GM21717 (cell line): ENCODE data around the gene MYH15.
A peak's percentile ranks its signal among the peaks of the same experiment; 100 is the strongest.
"Not testable (repeated sequence)": the region's sequence is repeated elsewhere in the genome, so short reads cannot be mapped to it uniquely, and the experiment has no call there.

Experiments
- ATAC-seq: cut with Tn5 transposase; IDR thresholded peaks from one replicate; pipeline ENCODE4 v1.9.1; 2021; ENCODE audit warnings: mild to moderate bottlenecking, moderate library complexity; ENCODE audit not compliant: unreplicated experiment

MYH15 gene

DNA sequence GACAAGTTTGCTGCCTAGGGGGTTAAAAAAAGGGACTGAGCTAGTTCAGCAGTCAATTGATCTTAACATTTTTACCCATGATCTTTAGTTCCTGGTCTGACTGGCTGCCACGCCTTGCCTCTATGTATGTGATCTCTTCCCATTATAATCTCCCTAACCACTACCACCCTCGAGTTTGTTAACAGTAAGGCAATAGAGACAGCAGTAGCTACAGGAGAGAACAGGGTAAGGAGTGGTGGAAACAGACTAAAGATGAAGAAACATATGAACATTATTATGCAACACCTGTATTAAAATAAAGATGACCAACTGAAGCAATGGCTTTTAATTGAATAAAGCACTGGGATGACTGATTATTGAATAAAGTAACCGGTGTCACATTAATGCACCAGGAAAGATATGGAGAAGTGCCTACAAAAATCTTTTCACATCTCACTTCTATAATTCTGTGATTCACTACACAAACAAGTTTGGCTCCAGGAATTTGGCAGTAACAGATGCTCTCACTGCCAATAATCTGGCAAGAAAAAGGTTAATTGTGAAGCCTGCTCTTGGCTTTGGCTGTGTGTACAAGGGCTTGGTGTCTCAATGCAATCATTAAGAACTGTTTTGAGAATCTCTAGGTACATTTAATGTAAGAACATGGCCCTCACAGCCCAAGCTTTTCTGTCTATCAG, 118.3 kb downstream of the MYH15 start:
- no peak for ATAC-seq

DNA sequence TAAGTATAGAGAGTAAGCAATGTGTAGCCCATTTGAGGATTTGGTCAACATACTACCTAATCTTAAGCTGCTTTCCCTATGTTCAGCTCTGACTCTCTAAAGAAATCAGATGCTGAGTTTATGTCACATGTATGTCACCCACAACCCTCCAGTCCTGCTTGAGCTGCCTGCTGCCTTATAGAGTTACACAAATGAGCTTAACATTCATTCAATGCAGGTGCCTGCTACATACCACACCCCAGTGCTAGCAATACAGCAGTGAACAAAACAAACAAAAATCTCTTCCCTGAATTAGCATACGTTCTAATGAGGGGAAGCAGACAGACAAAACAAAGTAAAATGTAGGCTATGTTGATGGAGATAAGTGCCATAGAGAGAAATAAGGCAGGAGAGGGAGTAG, 121.0 kb downstream of the MYH15 start:
- no peak for ATAC-seq

DNA sequence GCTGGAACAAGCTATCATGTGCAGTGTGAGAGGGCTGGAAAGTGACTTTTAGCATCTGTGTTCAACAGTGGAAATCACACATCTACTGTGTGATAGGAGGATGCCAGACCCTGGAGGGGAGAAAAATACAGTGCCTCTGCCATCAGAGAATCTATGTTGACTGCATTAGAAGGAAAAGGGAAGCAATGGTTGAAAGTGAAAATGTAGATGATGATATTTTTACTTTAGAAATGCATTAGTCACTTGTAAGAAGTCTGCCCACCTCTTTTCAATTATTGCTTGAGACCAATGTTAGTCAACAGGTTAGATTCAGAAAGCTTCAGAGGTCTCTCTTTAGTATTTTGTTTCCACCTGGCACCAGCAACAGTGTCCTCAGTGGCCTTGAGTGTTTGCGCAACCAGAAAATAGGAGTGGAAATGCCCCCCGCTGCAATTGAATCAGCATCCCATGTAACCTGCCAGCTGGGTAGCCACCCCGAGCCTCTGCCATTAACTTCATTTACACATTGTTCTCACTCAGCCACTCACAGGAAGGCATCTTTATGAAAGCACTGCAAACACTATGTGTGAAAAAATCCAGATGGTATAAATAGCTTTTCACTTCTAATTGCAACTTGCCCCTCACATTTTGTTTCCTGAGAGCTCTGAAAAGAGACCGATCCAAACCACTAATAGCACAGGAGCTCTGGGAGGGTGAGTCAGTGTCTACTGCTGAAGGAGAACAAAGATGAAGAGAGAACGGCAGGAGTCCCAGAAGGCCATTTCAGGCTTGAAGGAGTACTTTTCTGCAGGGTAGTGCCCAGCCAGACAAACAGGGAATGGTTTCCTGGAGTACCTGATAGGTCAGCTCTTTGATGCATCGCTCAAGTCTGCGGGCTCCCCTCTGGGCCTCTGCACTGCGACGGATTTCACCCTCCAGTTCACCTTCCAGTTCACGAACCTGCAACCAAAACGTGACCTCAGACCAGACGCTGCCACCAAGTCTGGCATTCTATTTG, 122.0 kb downstream of the MYH15 start:
- ATAC-seq, result peak; percentile 78

DNA sequence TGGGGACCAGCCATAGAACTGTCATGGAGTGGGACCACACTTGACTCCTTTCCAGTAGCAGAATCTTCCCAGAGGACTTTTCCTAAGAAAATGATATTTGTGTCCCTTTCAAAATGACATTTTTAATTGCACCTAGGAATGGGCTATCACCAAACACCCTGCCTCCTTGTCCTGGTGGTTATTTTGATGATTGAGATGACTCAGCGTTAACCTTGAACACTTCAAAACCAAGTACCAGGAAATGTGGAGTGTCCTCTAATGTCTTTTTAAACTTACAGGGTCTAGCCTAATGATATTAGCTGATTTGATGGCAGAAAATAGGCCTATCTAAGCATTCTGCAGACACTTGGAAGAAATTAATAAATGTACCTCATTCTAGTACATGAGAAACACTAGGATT, 123.3 kb downstream of the MYH15 start:
- ATAC-seq, result no peak

DNA sequence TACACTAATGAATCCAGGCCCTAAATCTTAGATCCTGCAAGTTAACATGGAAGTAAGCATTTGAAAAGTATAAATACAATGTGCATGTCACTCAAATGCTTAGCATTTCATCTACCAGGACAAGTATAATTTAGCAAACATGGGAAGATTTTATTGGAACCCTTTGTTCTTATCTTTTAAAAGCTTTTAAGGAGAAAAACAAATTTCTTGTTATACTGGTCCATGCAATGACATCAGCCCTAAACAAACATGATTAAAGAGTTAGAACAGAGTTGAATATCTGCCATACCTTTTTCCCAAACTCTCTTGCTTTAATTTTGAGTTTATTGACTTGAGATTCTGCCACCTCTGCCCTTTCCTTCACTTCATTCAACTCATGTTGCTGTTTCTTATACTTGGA, 127.1 kb downstream of the MYH15 start:
- no peak for ATAC-seq

DNA sequence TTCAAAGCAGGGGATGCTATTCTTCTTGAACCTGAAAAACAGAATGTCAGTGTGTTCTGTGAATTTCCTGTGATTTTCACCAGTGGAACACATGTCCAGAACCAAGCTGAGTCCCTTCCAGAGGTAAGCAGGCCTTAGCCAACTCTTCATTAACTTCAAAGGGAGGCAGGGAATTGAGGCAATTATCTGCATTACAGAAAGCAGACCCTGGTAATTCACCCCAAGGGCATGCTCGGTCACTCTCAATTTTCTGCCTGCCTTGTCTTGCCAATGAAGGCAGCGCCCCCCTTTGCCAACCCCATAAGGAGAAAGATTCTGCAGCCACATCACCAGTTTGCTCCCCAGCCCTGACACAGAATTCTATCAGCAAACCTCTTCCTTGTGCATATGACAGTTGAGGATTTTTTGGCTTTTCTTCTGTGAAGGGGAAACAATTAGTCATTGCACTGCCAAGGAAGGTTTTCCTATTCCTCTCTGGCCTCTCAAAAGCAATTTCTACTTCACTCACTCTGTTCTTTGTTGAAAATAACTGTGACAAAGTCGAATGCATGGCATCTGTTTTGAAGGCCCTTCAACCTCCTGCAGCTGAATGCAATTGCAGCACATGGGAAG, 128.8 kb downstream of the MYH15 start:
- ATAC-seq, result no peak

DNA sequence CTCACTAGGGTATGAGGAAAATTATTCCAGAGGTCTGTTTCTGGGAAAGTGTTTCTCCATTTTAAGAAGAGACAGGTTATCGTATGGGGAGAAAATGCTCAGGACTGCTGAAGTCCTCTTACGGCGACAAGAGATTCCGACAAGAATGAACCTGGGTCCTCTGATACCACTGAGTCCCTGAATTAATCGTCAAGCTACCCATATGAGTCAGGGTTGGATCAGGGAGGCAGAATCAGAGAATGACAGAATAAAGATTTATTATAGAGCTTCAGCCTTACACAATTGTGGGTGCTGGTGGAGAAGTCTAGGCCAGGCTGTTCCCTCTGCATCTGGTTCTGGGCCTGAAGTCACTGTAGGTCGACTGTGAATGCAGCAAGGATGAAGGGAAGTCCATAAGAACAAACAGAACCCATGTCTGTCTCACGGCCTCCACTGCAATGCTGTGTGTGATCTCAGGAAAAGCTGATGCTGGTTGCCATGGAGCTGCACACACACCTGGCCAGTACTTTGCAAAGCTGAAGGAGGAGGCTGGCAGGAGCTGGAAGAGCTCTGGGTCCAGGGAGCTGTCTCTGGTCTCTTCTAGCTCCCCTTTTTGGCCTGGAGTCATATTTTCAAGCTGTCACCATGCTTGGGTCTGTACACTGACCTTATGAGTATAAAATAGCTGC, 130.1 kb downstream of the MYH15 start:
- ATAC-seq, result no peak

DNA sequence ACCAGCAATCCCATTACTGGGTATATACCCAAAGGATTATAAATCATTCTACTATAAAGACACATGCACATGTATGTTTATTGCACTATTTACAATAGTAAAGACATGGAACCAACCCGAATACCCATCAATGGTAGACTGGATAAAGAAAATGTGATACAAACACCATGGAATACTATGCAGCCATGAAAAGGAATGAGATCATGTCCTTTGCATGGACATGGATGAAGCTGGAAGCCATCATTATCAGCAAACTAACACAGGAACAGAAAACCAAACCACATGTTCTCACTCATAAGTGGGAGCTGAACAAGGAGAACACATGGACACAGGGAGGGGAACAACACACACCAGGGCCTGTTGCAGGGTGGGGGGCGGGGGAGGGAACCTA, 131.4 kb downstream of the MYH15 start:
- not testable (repeated sequence) for ATAC-seq

DNA sequence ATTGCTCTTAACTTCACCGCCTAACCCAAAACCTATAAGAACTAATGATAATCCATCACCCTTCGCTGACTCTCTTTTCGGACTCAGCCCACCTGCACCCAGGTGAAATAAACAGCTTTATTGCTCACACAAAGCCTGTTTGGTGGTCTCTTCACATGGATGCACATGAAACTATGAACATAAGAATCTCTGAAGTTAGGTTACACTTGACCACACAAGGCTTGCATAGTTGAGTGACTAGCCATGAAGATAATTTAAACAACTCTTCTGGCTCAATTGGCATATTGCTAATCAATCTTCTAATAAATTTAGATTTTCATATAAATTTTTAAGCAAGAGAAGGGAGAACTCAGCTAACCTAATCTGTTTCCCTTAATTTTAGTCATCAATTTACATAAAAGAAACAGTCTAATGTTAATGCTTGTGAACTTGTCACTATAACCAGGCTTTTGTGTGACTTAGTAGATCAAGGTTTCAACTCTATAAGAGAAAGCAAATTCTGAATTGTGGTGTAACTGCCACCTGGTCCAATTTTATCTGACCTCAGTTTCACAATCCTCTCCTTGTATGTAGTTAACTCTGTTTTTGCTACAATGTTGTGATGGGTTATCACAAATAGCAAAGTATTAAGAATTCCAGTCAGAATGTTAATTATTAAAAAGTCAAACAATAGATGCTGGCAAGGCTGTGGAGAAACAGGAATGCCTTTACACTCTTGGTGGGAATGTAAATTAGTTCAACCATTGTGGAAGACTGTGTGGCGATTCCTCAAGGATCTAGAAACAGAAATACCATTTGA, 132.0 kb downstream of the MYH15 start:
- ATAC-seq, result no peak

DNA sequence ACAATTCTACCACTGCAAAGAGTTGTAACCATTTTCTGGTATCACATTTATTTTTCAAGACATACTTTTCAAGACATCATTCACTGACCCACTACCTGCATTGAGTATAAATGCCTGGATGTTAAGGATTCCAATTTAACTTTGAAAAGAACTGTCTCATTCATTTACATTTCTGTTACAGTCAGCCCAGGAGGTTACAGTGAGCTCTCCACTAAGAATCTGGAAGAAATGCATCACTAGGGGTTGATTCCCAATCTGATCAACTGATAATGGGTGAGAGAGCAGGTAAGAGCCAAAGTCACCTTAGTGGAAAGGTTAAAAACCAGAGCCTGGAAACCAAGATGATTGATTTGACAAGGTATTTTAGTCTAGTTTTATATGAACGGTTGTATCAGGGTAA, 133.0 kb downstream of the MYH15 start:
- ATAC-seq, result no peak

DNA sequence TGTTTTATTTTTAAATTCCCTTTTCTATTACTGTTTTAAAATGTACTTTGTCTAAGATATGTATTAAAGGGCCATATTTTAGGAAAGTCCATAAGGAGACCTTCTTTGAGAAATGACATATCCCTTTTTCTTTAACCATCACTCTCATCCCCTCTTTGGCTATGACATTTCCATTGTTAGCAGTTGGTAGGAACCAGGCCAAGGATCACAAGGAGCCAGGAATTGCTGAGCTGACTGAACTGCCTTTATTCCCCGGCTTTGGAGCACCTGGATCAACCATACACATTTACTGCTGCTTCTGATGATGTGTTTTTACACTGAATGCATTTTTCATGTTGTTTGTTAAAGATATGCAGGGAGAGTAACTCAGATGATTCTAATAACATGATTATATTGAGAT, 134.4 kb downstream of the MYH15 start:
- ATAC-seq, result no peak

DNA sequence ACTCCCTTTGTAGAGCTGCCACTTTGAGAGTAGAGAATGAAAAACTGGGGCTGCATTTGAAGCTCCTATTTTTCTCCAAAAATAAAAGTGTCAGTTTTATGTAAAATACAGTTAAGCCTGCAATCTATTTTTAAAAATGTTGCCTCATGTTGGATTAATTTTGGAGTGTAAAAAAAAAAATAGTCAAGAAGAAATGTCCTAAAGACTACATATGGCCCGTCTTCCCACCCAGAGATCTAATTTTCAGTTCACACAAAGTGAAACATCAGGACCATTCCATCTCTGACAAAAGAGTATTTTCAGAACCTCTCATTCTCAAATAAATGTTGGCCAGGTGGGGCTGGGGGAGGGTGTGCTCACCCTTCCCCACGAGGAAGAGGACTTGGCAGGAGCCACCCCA, 151.4 kb downstream of the MYH15 start:
- no peak for ATAC-seq

DNA sequence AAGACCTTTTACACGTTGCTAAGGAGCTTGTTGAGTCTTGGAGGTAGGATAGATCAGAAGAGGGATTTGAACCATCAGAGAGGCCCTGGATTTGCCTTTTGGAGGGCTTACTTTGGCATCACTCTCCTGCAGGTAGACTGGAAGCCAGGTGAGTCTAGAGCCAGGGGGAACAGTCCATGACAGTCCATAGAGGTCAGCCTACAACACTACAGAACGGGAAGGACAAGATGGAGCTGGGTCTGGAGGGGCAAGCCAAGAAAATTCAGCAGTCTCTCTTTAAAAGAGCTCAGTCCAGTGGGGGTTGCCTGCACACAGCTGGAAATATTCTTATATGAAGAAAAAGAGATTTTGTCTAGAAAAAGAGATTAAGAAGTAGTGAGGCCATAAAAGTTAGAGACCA, 153.4 kb downstream of the MYH15 start:
- ATAC-seq, result no peak

DNA sequence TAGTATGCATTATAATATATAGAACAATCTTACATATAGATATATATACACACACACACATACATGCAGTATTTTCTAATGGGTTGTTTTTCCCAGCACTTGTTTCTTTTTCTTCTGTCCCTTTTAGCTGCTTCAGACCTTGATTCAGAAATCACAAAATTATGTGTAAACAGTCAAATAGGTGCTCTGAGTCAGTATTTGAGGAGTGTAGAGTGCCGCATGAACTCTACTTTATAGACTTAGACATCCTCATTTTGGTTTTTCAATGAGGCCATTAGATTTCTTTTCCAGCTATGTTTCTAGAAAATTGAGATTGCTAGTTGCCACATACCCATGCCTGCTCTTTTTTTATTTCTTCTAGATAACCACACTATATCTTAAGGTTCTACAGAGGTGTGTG, 155.8 kb downstream of the MYH15 start:
- ATAC-seq, result no peak

DNA sequence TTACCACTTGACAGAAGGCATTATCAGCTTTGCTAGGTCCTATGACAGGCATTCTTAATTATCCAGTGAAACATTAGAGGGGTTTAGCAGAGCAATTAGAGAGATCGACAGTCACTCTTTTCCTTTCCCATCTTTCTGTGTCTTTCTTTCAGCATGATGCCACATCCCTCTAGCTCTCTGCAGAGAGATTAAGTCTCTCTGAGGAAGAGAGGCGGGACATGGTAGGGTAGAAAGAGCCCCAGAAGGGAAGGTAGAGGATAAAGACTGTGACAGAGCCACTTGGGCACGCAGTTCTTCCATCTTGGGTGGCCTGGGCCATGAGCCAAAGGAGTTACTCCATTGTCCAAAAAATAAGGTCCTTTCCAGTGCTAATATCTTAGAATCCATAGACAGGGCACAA, 158.2 kb downstream of the MYH15 start:
- ATAC-seq, result no peak

DNA sequence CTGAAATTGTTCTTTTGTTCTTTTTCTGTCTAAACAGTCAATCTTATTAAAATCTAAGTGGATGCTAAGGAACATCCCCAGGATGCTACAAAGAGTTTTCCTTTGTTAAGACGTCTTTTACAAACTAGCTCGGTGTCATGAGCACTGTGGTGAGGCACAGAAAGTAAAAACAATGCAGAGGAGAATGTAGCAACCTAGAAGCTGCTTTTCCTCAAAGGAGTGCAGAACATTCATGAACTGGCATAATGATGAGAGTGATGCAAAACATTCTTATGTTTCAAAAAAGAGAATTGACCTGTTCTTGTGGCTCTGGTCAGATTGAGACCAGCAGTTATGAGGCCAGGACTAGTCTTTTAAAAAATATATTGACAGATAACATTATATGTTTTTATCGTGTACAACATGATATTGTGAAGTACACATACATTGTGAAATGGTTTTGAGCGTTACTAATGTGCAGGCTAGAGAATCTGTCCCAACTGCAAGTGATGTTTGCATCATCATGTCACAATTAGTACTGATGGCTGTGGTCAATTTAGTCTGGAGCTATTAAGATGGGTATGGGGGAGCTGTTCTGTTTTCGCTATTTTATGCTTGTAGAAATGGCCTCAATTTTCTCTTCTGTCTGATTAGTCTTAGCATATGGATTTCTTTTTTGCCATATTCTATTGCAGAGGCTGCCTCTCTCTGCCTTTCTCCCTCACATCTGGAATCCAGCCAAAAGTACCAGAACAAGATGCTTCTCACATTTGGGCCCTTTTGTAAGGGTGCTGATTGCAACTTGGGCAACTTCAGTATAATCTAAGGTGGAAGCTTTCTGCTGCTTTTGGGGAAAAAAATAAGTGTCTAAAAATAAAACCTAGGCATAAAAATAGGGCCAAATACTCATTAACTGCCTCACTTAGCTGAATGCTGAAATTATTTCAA, 163.8 kb downstream of the MYH15 start:
- no peak for ATAC-seq

DNA sequence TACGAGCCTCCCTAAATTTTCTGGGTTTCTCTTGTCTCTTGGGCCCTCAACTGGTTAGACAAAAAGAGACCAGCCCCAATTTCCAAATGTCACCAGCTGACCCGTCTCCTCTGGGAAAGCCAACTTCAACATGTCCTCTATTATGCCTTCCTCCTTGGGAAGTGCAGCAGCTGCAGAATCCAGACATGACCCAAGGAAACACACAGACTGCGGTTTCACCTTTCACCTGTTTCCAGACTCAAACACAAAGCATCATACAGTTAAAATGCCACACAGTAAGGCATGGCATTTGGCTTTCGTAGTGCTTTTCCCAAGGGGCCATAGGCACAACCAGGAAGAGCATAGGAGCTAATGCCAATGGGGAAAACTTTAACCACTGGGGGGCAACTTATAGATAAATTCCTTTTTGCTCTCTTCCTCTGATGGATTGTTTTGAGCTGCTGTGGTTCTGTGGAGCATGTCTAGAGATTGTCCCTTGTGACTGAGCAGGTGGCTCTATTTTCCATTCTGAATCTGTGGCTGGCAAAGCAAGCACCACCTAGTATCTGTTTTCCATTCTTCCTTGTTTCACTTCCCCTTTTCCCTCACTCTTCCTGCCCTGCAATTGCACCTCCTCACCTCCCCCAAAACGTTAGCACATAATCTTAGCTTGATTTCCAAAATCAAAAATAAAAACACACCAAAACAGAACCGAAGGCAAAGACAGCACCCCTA, 164.7 kb downstream of the MYH15 start:
- no peak for ATAC-seq

DNA sequence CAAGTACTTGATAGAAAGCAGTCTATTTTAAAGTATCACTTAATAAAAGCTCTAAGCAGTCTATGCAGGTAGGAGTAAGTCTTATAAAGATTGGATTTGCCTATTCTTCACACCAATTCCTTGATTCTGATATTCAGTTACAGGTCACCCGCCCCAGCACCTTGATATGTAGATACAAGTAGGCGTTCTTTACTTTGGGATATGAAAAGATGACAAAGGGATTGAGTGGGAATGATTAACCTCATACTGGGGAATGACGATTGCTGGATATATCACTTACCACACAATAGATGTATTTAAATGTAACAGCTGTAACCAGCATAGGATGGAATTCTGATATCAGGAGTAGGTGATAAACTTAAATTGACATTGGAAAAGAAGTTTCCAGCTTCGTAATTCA, 166.9 kb downstream of the MYH15 start:
- ATAC-seq, result no peak
